Stimulated activated naive CD8-positive, alpha-beta T cell treated with anti-CD3 and anti-CD28 coated beads, Interleukin-15, Interleukin-2, amounts not matched to agents 100 U/mL and 50 U/mL, for 24 hours (primary cell): ENCODE measurements around the gene DDAH1.

Experiments
- ATAC-seq: fragments of 150-1000 bp; cut with Tn5 transposase; one replicate; pipeline ENCODE4 v1.10.0; 2021
- DNase-seq: peaks from one replicate; pipeline ENCODE4 v3.0.0; 2021

Gene DDAH1

DNA sequence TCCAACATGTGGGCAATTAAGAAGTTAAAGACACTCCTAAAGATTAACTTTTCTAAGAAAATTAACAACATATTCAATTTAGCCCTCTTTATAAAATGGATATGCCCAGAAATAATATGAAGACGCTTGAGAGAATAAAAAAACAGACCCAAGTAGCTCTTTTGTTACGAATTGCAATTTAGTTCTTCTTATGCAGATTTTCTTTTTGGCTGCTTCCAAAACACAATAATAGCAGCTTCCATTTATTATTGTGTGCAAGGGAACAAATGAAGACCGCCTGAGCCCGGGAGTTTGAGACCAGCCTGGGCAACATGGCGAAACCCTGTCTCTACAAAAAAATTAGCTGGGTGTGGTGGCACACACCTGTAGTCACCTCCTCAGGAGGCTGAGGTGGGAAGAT, 138.1 kb downstream of the DDAH1 start:
- DNase-seq (no peak), ATAC-seq (no peak)

DNA sequence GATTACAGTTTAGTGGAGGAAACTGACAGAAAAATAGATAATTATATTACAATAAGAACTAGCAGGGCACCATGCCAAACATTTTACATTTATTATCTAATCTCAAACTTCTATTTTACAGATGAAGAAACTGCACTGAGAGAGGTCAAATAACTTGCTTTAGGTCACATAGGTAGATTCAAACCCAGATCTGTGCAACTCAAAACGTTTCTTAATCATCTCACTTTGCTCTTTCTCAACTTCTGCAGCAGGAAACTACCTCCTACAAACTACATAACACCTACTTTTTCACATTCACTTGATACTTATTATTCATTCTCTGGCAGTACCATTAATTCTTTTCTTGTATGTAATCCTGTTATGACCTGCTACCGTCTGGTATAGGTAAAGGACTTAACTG, 138.6 kb downstream of the DDAH1 start:
- DNase-seq, result no peak
- ATAC-seq, result no peak

DNA sequence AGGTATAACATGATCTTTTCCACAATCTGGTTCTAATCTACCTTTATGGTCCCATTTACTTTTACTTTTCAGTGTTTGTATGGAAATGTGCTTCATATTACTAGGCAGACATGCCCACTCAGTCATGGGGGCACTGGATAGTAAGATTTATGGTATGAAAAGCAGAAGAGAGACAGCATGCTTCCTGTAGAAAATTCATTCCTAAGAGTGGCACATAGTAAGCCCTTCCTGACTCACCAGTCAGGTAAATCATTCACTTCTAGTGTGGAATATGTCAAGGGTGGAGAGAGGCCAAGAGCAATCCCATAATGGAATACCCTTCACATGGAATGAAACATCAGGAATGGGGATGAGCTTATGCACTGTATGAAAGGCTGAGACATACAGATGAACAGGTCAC, 139.0 kb downstream of the DDAH1 start:
- DNase-seq, result no peak

DNA sequence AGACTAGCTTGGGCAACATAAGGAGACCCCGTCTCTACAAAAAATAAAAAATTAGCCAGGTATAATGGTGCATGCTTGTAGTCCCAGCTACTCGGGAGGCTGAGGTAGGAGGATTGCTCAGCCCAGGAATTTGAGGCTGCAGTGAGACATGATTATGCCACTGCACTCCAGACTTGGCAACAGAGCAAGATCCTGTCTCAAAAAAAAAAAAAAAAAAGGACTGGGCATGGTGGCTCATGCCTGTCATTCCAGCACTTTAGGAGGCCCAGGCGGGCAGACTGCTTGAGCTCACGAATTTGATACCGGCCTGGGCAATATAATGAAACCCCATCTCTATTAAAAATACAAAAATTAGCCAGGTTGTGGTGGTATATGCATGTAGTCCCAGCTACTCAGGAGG, 141.2 kb downstream of the DDAH1 start:
- ATAC-seq (no peak), DNase-seq (no peak)

More for the DNA sequence above, 139.0 kb downstream of the DDAH1 start:
- no peak for ATAC-seq

DNA sequence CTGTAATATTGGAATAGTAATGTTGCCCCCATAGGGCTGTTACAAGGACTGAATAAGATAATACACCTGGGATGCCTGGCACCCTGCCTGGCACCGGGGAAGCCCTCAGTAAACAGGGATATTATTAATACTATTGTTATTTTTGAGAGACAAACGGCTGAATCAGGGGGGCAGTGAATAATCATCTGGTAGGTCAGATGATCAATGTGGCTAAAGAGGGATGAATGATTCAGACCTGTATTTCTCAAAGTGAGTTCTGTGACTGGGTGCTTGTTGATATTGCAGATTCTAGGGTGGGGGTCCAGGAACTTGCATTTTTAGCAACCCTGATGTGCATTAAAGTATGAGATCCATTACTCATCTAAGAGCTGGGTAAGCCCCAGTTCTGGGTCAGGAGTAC, 142.3 kb downstream of the DDAH1 start:
- ATAC-seq (no peak), DNase-seq (no peak)

DNA sequence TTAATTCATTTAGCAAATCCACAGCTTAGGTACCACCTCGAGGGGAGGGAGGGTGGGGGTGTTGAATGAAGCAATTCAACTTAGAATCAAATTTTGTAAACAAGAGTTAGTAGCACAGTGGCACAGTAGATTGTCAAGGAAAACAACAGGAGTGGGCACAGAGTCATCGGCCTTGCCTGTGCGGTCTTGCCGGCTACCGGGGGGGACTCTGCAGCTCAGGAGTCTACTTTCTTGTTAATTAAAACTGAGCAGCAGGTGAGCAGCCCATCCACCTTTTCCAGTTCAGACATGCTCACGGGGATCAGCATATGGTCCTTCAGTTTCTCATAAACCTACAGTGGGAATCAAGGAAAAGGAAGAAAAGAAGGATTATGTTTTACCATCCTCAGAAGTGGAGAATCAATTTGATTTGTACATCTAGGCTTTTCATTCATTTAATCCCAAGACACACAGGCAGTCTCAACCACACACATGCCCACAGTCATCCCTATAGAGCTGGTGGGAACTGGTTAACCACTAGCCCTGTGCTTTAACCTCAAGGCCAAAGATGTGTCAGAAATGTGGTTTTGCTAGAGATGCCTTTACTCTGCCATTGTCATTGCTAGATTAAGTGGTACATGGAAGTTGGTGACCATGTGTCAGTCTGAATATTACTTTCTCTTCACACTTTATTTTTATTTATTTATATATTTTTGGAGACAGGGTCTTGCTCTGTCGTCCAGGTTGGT, 143.6 kb downstream of the DDAH1 start:
- ATAC-seq, result peak; percentile 93

DNA sequence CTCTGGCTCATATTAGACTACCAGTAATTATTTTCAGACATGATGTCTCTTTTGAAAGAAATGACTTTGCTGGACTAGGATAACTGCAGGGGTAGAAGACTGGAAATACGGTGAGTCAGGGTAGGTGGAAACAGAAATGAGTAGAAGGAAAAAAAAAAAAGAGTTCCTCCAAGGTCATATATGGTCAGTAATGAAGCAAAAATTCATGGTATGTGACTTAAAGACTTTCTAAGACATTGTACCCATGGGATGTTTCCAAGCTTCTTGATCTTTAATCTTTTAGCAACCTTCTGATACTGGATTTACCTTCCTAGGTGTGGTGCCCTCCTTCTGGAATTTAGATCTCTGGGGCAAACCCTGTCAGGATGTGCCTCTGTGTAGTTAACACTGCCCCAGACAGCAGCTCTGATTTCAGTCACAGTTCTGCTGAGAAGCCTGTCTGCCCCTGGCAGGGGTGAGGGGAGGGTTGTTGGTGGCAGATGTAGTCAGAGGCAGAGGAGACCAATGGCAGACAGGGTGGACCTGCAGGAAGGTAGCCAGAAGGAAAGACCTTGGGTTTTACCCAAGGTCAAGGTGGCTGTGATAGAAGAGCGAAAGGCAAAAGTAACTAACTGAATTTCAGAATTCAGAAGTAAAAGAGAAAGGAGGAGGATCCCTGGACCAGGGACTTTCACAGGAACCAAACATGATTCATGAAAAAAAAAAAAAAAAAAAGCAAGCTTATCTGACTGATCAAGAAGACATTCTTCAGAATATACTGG, 144.4 kb downstream of the DDAH1 start:
- no peak for ATAC-seq
- DNase-seq, result no peak

More for the DNA sequence above, 143.6 kb downstream of the DDAH1 start:
- peak; percentile 36 for DNase-seq

DNA sequence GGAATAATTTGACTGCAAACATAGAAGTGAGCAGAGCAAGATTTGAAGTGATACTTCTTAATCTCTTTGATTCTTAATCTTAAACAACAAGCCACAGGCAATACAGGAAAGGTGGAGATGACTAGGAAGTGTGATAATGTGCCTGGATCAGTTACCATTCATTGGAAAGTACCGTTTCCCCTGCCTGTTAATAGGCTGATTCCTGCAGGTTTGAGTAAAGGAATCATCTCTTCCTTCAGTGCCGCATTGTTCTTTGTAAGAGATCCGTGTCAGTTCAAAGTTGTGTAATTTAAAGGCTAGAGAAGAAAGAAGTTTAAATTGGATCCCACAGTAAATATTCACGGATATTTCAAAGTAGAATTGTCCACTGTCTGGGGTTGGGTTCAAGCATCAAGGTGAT, 145.0 kb downstream of the DDAH1 start:
- no peak for ATAC-seq
- no peak for DNase-seq

DNA sequence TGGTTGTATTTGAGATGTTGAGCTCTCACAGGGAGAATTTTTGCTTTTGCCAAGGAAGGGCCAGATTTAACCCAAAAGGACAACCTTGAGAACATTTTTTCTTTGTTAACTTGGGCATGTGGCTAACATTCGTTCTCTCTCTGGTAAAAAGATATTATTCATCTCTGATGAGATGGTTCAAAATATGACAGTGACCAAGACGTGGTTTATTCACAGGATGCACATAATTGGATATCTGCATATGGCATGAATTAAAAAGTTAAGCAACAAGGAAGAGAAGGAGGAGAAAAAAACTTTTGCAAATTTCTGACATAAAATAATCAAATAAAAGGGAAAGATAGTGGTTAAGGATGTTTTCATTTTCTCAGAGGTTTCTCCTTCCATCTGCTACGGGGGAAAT, 145.5 kb downstream of the DDAH1 start:
- ATAC-seq, result no peak
- DNase-seq, result no peak

DNA sequence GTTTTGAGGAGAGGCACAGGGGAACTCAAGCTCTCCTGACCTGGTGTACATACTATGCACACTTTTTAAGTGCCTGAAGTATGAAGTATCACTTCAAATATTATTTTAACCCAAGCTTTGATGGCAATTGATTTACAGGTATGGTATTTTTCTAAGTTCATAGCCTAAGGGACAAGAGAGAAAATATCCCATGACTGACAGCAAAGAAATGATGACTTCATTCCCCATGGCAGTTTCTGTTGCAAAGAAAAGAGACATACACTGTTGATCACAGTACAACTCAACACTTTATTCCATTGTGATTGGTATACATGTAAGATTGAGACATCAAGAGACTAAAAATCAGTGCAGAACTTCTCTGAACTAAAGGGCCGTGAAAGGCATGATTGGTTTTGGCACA, 146.7 kb downstream of the DDAH1 start:
- no peak for ATAC-seq
- DNase-seq, result no peak

DNA sequence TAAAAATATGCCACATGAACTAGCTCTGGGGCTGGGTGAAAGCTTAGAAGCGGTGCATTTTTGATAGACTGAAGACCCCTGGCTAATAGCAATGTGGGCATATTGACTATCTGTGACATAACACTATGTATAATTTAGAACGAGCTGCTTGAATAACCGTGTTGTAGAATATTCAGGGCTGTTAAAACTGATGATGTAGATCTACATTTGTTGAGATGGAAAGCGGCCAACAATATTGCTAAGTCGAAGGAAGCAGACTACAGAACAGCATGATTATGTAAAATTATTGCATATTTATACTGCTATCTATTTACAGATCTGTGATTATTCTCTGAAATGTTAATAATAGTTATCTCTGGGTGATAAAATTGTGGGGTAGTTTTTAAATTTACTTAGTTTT, 147.4 kb downstream of the DDAH1 start:
- no peak for ATAC-seq
- no peak for DNase-seq

DNA sequence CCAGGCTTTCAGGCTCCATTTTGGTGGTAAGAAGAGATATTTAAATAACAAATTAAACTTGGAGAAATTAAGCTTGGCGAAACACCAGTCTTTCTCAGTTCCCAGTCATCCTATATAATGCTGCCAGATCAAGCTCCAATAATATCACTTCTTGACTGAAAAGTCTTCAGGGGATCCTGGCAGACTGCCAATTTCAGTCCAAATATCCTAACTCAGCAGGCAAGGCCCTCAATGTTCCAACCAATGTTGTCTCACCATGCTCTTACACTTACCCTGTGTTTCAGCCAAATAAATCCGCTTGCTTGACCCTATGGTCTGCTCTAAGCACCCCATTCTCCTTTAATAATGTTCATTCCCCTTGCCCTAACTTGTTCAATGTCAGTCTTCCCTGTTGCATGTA, 148.6 kb downstream of the DDAH1 start:
- DNase-seq, result no peak
- ATAC-seq, result no peak

DNA sequence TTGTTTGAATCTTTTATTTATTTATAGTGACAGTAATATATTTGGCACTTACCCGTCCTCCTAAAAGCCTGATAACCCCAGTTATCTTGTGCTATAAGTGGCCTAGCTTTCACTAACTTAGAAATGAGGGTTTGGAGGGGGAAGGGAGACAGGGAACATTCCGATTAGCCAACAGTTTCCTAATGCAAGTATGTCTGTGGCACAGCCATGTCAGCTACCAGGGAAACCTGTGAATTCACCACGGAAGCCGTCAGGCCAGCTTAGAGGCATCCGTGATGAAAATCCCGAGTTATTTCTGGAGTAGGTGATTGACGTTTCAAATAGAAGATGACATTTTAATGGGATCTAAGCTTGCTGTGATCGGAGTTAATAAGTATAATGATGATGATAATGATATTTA, 149.2 kb downstream of the DDAH1 start:
- ATAC-seq, result no peak
- no peak for DNase-seq

DNA sequence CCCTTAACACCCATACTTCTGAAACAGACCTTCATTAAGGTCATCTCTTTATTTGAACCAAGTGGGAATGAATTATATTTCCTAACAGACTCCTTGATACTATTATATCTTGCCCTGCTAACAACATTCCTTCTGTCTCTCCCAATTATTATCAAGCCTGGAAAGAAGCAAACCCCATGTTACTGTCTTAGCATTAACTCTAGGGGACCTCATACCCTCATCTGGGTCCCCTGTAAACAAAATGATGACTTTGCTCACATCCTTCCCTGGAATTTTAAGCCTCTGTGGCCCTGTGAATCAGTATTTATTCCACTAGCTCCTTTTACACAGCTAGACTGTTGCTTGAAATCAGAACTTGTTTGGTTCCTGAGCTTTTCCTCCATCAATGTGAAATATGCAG, 150.2 kb downstream of the DDAH1 start:
- no peak for DNase-seq
- ATAC-seq, result no peak

DNA sequence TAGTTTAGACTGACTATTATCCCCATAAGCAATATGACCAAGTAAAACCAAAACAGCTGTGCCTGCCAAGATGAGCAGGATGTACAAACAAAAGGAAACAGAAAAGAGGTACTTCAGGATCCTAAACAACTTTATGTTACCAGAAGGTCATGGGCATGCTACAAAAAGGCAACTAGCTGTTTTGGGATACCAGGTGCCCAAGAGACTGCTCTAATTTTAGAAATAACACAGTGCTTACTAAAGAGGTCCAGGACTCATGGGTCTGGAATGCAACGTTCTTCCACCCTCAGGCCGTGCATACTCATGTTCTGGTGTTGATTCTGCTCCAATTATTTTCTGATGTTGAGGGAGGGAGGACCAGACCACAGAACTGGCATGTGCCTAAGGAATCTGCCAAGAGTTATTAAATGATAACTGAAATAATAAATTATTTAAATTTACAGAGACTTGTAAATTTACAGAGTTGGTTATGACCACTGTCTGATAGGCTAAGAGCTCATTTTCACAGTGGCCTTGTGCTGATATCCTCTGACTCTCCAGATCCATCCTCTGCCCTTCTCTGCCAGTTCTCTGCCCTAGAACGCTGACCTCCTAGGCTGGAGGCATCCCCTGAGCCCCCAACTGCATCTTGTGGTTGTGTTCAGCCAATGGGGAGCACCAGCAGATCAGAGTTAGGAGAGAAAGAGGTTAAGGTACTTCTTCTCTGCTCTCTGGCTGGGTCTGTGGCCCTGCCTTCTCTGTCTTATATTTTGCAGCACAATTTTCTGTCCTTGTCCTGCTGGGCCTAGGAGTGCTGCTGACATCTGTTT, 150.9 kb downstream of the DDAH1 start:
- ATAC-seq (no peak), DNase-seq (no peak)

DNA sequence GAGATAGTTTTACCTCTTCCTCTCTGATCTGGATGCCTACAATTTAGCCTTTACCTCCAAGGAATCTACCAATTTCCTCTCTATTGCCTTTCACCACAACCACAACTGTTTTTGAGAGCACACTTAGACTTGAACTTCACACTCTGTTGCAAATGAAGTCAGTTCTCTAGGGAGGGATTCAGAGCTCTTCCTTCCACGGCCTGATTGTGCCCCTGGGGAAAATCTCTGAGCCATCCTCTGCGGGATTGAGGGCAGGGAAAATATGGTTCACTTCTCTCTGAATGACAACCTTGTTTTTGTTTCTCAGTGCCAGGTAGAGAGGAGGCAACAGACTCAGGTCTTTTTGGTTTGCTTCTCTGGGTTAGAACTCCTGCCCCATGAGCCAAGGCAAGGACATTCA, 153.1 kb downstream of the DDAH1 start:
- ATAC-seq, result no peak
- DNase-seq, result no peak

DNA sequence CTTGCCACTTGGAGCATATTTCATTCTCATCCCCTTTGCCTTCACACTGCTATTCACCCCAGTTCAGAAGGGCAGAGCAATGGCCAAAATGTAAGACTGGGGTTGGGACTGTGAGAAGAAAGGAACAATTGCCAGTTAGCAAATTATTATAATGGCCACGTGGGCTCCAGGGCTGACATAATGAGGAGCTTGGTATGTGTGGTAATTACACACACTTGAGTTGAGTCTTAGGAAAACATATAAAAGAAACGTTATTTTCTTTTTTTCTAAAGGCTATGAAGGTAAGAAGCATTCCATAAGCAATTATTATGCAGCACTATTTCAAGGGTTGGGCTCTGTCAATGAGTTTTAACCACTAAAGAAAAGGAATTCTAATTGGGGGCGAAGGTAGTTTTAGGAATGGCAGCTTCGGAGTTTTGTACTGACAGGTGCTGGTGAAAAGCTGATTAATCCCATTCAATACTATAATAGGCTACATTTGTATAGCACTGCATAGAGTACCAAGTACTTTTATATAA, 156.1 kb downstream of the DDAH1 start:
- ATAC-seq (no peak), DNase-seq (no peak)

DNA sequence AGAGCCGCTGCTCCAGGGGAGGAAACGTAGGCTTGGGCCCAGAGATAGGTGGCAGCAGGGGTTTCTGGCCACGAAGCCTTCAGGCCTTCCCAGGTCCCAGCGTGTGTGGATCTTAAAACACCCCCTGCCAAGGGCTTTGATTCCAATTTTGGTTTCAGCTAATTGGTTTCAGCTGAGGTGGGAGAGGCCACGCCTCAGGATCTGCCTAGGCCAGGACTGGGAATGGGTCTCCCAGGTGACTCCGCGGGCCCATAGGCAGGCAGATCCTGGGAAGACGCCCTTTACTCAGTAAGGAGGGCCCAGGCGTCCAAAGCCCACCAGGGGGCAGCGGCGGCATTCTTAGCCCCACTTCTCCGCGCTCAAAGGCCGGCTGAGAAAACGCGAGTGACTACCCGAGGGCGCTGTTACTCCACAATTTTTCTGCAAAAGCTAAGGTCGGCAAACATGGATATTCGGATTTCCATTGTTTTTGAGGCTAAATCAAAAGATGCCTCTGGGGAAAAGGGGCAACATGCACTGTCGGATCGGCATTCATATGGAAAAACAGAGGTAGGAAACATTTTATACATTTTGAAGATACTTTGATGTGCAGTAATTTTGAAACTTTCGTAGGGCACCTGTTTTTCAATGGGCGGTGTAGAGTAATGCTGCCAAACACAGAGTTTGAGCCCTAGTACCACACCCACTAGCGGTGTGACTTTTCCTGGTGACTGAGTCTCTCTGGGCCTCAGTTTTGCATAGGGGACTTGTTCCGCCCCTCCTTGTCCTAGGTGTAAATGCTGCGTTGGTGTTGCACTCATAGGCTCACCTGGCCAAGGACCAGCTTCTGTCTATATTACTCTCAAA, 156.7 kb downstream of the DDAH1 start:
- DNase-seq (peak; percentile 82), ATAC-seq (peak; percentile 90)

DNA sequence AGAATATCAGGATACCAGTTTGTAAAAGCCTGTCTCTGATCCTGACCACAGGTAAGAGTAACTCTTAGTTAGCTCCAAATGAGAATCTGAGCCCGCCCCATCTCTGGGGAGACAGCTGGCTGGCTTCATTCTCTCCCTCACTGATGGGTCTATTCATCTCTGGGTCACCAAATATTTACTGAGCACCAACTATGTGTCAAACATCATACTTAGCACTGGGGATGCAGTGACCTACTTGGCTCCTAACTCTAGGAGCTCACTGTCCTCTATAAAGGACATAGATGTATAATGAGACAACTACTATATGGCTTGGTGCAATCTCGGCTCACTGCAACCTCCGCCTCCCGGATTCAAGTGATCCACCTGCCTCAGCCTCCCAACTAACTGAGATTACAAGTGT, 158.7 kb downstream of the DDAH1 start:
- DNase-seq, result no peak
- no peak for ATAC-seq

DNA sequence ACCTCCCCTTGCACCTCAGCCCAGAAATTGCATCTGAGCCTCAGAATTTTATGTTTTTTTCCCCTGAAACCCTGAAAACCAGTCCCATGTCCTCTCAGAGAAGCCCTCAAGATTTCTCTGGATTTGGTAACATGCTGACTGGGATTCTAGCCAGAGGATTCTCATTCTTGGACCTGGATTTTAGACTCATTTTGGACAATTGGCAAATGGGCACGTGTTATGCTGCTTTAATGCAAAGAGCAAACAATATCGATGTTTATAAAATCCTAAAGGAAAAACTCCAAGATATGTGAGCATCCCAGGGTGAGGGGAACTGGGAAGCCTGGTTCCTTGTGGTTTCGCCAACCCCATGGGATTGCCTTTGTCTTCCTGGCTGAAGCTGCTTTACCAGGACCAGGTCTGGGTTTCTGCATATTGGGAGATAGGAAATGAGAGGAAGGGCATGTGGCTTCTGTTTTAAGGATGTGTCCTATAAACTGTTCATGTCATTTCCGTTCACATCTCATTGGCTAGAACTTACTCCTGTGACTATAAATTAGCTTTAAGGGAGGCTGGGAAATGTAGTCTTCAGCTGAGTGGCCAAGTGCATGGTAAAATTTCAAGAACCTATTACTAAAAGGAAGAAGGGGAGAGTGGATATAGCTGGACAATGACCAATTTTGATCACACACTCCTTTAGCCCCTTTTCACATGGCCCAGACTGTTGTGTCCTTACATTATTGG, 161.4 kb downstream of the DDAH1 start:
- ATAC-seq (no peak), DNase-seq (no peak)

DNA sequence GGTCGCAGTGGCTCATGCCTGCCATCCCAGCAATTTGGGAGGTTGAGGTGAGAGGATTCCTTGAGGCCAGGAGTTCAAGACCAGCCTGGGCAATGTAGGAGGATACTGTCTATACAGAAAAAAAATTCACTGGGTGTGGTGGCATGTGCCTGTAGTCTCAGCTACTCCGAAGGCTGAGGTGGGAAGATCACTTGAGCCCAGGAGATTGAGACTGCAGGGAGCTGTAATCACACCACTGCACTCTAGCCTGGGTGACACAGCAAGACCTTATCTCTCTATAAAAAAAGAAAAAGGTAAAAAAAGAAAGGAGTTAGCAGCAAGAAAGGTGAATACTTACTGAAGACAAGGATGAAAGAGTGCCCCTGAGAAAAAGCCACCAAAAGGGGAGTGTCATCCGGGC, 164.8 kb downstream of the DDAH1 start:
- ATAC-seq, result no peak
- no peak for DNase-seq
